T-helper 1 cell (primary cell): ENCODE measurements around the gene AKR1B15.
"Not testable (repeated sequence)": the region's sequence is repeated elsewhere in the genome, so short reads cannot be mapped to it uniquely, and the experiment has no call there.

ENCODE experiments used
- DNase-seq, 5 donors: peaks; one replicate each; pipeline ENCODE4 v3.0.0-alpha.2; 2012 to 2020

AKR1B15 gene

DNA sequence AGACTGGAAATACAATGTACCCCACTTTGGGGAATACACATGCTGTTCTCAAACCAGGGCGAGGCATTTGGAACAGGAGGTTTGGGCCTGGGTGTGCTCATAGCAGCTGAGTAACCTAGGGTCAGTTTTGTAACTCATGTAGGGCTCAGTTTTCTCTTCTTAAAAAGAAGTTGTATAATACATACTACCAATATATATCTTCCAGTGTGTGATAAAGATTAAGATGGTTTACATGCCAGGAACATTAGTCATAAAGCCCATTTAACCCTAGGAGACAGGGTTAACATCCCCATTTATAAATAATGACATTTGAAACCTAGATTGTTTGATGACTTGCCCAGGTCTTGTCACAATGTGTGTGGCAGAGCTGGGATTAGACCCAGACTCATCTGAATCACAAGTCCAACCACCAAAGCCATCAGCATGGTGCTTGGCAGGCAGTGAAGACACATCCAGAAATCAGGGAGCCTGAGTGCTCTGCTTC lies 15.6 kb upstream of the AKR1B15 start:
- no peak for DNase-seq

DNA sequence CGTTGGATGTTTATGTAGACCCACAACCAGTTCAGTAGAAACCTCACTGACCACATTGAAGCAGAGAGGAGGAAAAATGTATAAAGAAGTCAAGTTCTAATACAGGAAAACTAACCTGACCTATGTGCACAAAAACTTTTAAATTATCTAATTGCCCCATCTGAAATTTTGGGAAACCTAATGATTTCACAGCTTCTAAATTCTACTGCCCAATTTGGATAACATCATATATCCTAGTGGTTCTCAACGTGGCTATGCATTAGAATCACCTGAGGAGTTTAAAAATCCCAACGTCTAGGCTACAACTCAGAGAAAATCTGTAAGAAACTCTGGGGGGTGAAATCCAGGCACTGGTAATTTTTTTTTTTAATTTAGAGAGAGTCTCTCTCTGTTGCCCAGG lies 14.3 kb upstream of the AKR1B15 start:
- no peak for DNase-seq

DNA sequence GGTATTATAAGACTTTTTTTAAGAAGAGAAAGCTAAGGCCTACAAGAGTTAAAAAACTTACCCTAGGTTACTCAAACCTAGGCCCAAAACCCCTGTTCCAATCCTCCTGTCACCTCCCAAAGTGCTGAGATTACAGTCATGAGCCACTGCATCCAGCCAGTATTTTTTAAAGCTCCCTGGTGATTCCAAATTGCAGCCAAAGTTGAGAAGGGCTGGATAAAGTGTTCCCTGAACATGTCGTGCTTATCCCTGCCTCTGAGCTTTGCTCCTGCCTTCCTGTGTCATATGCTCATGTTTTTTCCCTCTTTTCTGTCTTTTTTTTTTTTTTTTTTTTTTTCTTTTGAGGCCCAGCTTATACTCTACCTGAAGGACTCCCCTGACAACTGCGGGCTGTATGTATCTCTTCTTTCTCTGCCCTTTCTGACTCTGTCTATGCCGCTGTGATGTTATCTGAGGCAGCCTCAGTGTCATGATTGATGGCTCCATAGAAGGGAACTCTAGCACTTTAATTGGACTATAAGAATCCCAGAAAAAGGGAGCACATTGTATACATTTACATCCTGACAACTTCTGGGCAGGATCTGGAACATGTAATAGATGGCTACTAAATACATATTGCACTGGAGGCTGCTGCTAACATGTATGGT lies 13.5 kb upstream of the AKR1B15 start:
- DNase-seq = no peak

DNA sequence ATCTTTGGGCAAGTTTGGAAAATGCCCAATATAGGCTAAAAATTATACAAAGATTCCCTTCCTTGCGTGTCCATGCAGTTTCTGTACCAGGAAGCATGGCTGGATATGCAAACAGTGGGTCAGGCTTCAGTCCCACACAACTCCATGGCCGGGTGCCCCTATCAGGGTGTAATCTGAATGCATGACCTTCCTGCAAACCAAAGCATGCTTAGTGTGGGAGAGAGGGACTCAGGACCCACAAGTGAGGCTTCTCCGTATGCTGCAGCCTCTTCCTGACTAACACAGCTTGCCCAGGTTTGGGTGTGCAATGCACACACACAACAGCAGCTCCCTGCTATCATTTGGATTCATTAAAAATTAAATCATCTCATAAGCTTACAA lies 13.0 kb upstream of the AKR1B15 start:
- DNase-seq = no peak

DNA sequence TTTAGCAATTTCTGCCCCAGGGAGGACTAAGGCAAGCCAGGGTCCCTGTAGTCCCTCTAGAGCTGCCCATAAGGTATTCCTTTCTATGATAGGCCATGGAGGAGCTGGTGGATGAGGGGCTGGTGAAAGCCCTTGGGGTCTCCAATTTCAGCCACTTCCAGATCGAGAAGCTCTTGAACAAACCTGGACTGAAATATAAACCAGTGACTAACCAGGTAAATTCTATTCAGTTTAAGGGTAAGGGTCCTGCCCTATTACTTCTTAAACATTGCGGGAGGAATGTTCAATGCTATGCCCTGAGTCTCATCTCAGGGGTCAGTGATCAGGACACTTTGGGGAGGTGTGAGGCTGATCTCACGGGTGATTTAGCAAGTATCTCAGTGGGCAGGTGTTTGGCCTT lies 12.4 kb upstream of the AKR1B15 start:
- not testable (repeated sequence) for DNase-seq

DNA sequence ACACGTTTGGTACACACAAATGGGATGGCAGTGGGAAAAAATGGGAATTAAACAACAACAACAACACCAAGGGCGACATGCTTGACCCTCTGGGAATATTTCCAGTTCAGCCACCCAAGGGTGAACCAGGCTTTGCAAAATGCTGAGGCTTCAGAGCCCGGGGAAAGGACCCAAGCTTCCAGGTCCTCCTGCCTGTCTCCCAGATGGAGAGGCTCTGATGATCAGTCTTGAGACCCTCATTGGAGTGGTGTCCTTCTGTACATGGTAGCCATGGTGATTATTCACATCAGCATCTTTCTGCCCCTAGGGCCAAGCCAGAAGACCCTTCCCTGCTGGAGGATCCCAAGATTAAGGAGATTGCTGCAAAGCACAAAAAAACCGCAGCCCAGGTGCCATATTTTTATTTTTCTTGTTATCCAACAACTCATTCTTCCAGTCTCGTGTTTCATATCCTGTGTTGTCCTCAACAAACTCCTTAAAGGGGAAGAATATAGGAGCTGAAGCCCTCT lies 11.6 kb upstream of the AKR1B15 start:
- not testable (repeated sequence) for DNase-seq

DNA sequence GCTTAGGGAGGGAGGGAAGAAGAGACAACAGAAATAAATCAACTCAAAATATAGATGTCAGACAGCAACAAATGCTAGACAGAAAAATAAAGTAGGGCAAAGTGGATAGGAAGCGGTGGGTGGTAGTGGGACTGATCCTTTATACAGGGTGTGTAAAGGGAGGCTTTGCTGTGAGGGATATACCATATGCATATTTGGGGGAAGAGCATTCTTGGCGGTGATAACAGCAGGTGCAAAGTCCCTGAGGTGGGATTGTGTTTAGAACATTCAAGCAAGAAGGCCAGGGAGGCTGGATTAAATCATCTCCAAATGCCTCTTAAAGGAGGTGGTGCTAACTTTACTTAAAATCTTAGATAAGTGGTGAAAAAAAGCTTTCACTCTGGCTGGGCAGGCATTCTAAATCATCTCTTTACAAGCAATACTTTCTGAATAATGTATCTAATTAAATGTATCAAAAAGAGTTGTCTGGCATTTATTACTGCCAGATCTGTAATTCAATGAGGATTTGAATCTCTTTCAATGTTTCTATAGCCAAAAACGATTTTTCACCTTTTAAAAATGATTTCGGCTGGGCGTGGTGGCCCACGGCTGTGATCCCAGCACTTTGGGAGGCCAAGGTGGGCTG lies 9.4 kb upstream of the AKR1B15 start:
- DNase-seq = no peak

DNA sequence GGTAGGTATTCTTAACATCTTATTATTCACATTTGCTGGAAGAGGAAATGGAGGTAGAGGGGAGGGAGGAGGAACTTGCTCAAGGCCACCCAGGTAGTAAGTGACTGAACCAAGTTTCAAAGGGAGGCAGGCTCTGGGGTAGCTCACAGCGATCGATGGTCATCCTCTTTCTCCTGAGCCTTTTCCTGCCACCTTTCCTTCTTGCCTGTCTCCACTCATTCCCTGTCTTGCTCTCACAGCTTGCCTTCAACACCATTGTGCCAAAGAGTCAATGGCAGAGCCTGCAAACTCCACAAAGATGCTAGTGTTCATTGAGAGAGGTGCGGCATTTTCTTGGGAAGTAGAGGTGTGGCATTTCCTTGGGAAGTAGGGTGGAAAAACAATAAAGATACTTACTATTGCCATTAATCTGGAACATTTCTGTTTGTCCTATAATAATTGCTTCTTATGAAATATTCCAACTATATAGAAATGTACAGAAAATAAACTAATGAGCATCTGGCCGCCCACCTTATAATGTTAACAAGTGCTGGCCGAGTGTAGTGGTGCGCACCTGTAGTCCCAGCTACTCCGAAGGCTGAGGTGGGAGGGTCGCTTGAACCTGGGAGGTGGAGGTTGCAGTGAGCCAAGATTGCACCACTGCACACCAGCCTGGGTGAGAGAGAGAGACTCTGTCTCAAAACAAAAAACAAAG lies 7.3 kb upstream of the AKR1B15 start:
- not testable (repeated sequence) for DNase-seq

DNA sequence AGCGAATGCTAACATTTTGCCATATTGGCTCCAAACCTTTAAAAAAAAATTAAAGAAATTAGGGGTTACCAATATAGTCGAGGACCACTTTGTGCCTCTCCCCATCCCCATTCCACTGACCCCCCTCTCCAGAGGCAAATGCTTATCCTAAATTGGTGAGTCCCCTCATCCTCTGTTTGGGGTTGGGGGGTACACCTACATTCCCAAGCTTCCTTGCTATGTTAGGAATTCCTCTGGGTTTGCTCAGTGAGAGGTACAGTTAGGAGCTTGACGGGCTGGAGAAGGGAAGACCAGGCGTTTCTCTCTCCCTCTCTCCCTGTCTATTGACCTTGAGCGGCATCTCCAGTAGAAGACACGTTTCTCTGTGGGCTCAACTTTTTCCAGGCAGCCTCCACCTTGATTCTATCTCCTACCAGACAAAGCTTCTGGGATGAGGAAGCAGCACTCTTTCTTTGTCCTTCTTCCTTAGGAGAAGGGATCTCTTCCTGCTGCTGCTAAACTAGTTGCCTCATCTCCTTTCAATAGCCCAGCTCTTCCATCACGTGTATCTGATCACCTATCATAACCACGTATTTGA lies 6.6 kb upstream of the AKR1B15 start:
- no peak for DNase-seq

DNA sequence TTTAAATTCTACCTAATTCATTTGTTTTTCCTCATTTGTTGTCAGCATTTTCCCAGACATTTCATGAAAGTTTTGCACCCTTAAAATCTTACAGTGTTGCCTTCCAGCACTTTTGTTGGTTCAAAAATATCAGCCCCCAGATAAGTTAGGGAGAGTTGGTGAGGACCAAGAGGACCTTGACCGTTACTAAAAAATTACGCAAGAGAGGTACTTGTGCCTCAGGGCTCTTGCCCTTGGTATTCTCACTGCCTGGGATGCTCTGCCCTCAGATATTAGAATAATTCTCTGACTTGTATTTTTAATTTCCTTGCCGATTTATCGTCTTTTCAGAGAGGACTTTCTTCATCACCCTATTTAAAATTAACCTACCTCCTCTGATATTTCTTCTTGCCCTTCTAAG lies 3.5 kb upstream of the AKR1B15 start:
- no peak for DNase-seq

DNA sequence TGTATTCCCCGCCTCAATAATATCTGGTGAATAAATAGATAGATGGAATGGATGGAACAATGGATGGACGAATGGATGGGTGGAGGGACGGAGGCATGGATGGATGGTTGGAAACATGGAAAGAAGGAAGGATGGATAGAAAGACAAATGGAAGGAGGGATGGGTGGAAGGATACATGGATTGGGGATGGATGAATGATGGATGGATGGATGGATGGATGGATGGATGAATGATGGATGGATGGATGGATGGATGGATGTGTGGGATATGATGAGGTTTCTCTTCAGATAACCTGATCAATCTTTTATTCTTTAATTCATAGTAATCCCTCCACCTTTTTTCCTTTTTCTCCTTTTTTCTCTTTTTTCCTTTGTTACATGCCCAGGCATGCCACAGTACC lies 3.0 kb upstream of the AKR1B15 start:
- no peak for DNase-seq

DNA sequence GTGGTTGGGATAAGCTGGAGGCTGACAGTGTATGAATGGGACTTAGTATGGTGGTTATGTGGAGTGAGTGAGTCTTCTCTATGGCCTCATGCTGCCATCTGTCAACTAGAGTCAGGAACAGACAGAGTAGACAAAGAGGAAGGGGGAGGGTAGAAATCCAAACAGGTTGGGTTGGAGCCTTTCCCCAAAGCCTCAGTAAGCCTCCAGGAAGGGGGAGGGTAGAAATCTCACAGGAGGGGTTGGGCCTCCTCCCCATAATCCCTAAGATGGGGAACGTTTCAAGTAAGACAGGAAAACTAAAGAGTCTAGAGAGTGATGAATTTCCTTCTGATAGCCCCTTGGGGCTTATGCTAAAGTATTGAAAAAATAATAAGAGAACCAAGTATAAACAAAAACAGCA lies 2.0 kb upstream of the AKR1B15 start:
- DNase-seq = no peak

DNA sequence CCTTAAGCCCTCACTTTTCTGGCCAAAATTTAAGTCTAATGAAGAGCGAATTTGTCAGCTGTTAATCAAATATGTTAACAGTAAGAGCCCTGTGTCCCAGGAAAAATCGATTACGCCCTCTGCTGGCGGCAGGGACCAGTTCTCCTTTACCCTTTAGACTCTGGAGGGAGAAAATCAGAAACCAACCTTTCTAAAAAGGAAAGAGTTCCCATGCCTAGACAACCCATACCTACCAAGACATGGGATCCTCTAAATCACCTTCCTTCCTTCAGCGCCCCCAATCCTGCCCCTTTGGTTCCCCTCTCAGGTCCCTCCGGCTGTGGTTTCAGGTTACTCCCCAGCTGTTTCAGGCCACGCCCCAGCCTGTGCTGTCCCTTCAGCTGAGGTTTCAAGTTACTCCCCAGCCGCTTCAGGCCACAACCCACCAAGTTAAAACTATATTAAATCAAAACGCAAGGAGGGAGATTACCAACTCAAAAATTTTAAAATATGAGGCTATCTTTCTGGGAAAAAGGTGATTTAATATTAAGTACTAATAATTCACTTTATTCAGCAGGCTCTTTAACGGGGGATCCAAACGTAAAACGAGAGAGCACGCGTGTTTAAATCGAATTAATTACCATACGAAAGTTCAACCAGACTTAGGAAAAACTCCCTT lies 1.4 kb upstream of the AKR1B15 start:
- DNase-seq = peak; percentile 22 to 60 (median 44)

DNA sequence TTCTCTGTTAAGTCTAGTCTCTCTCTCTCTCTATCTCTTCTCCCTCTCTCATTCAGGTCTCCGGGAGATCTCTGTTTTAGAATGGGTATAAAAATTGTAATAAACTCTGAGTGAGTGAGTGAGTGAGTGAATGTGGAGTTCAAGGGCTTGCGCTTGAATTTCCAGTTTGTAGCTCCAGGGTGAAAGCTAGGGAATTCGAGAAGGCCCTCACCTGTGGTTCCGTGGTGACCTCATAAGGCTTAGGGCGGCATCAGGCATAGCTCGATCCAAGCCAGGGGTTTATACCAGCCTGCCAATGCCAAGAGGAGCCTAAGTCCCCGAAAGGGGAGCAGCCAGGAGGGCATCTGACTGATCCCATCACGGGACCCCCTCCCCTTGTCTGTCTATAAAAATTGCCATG lies 456 bp downstream of the AKR1B15 start:
- DNase-seq = no peak

DNA sequence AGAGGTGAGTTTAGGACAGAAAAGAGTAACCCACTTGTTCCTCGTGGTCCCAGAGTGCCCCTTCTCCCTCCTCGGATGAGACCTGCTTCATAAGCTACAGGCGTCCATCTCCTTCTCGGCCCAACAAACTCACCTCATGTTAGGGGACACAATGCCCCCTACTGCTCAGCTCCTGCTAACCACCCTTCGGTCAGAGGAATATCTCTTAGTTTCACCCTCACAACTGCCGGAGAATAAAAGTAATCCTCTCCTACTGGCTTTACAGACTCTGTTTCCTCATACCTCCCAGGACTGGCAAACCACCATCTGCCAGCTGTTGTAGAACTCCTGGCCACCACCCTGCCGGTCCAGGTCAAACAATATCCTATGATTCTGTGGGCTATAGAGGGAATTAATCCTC lies 3.2 kb downstream of the AKR1B15 start:
- no peak for DNase-seq

DNA sequence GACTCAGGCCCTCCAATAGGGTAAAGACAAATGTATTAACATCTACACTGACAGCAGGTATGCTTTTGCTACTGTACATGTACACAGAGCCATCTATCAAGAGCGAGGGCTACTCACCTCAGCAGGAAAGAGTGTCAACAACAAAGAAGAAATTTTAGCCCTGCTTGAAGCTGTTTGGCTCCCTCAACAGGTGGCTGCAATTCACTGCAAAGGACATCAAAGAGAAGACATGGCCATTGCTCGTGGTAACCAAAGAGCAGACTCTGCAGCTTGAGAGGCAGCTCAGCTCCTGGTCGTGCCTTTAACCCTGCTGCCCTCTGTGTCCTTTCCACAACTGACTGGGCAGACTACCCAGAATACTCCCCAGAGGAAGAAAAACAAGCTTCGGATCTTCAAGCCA lies 5.1 kb downstream of the AKR1B15 start:
- DNase-seq = no peak

DNA sequence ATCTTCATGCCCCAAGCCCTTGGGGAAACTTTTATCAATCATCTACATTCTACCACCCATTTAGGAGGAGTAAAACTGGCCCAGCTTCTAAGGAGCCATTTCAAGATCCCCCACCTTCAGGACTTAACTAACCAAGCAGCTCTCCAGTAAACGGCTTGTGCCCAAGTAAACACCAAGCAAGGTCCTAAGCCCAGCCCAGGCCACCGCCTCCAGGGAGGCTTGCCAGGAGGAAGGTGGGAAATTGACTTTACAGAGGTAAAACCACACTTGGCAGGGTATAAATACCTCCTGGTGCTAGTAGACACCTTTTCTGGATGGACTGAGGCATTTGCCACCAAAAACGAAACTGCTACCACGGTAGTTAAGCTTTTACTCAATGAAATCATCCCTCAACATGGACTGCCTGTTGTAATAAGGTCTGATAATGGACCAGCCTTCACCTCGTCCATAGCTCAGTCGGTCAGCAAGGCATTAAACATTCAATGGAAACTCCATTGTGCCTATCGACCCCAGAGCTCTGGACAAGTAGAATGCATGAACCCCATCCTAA lies 5.6 kb downstream of the AKR1B15 start:
- no peak for DNase-seq

DNA sequence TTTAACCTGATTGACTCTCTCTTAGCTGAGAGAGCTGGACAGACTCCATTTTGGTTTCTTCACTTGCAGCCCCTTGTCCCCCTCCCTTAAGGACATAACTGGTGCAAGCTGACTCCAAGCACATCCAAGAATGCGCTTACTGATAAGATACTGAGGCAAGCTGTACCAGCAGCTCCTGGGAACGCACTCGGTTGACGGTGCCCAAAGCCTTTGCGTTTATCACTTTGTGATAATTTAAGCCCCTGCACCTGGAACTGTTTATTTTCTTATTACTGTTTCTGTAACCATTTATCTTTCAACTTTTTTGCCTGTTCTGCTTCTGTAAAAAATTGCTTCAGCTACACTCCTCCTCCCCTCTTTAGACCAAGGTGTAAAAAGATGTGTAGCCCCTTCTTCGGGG lies 8.5 kb downstream of the AKR1B15 start:
- DNase-seq = no peak

DNA sequence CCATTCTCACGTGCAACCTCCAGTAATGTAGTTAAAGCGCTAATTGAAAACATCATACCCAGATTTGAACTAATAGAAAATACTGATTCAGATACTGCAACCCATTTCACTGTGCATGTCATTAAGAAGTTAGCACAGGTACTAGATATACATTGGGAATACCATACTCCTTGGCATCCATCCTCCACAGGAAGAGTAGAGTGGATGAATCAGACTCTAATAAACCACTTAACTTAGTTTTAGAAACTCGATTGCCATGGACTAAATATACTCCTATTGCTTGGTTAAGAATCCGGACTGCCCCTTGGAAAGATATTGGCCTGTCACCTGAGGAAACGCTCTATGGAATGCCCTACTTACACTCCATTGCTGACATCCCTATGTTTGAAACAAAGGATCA lies 9.5 kb downstream of the AKR1B15 start:
- no peak for DNase-seq

DNA sequence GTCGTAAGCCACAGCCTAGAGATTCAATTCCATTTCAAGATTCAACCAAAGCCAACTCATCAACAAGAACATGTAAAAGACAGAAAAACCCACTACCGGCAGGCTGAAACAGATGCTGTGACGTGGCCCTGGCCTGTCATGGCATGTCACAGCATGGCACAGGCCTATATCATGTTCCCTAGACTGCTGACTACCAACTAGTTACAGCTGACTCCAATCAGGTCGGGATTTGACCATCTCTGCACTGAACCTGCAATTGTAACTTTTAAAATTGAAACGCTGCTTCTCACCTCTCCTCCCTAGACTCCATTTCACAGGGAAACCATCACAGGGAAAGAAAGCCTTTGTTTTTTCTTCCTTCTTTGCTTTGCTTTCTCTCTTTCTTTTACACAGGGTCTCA lies 12.7 kb downstream of the AKR1B15 start:
- DNase-seq = not testable (repeated sequence)

DNA sequence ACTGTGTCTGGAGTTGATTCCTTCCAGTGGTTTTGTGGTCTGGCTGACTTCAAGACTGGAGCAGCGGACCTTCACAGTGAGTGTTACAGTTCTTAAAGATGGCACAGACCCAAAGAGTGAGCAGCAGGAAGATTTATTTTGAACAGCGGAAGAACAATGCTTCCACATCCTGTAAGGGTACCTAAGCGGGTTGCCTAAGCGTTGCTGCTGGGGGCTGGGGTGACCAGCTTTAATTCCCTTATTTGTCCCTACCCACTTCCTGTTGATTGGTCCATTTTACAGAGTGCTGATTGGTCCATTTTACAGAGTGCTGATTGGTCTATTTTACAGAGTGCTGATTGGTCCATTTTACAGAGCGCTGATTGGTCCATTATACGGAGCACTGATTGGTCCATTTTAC lies 13.2 kb downstream of the AKR1B15 start:
- DNase-seq = peak in 1 of 5 donors; percentile 5

DNA sequence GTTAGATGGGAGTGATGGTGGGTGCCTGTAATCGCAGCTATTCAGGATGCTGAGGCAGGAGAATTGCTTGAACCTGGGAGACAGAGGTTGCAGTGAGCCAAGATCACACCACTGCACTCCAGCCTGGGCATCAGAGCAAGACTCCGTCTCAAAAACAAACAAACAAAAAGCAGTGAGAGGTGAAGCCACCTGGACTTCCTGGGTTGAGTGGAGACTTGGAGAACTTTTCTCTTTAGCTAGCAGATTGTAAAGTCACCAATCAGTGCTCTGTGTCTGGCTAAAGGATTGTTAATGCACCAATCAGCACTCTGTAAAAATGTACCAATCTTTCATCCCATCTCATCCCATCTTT lies 14.5 kb downstream of the AKR1B15 start:
- DNase-seq = not testable (repeated sequence)

DNA sequence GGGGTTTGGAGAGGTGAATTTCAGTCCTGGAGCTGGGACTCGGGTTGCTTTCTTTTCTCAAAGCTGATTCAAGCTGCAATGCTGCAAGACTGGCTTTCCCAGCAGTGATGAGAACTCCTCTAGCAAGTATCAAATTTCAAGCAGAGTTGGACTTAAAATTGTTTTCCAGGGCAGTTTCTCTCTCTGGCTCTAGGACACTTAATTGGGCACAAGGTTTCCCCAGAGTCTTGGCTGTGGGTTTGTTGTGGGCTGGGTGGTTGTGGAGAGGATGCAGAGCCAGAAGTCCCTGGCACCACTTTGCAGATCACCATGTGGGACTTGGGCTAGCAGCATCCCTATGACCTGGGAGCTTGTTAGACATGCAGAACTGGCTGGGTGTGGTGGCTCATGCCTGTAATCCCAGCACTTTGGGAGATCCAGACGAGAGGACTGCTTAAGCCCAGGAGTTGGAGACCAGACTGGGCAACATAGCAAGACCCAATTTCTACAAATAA lies 16.8 kb downstream of the AKR1B15 start:
- no peak for DNase-seq
